Smooth muscle cell (in vitro differentiated cells): Measurements from ENCODE around the gene CEACAM18. TPM values are rescaled to one million over a fixed set of nuclear protein-coding genes. Genes with fewer than 3 reads are reported as not detected.

ENCODE experiments used
- DNase-seq: peaks from one replicate; lab custom pipeline; 2025; ENCODE audit not compliant: unreplicated experiment; lab: John Stamatoyannopoulos, UW
- H2AFZ ChIP-seq: fragments of 200-600 bp; sonication (generic); 2 replicates; pipeline ENCODE4 v1.6.0; 2016; ENCODE audit warnings: antibody characterized with exemption, low read depth, mild to moderate bottlenecking
- H3F3A ChIP-seq: fragments of 200-600 bp; sonication (generic); 2 replicates; pipeline ENCODE4 v1.6.0; 2017; ENCODE audit warnings: antibody characterized with exemption, low read depth
- H3K27ac ChIP-seq: fragments of 200-600 bp; sonication (generic); 2 replicates; pipeline ENCODE4 v1.5.1; 2016; ENCODE audit warnings: low read depth, mild to moderate bottlenecking
- H3K27me3 ChIP-seq: fragments of 200-600 bp; sonication (generic); 2 replicates; pipeline ENCODE4 v1.6.1; 2016; ENCODE audit warnings: low read depth, mild to moderate bottlenecking
- H3K36me3 ChIP-seq: fragments of 200-600 bp; sonication (generic); 2 replicates; pipeline ENCODE4 v1.5.1; 2016; ENCODE audit warnings: low read depth
- H3K4me1 ChIP-seq: fragments of 200-600 bp; sonication (generic); 2 replicates; pipeline ENCODE4 v1.5.1; 2016; ENCODE audit warnings: low read depth
- H3K4me2 ChIP-seq: fragments of 200-600 bp; sonication (generic); 2 replicates; pipeline ENCODE4 v1.6.0; 2016; ENCODE audit warnings: mild to moderate bottlenecking
- H3K4me3 ChIP-seq: fragments of 200-600 bp; sonication (generic); 2 replicates; pipeline ENCODE4 v1.5.1; 2016; ENCODE audit warnings: mild to moderate bottlenecking
- H3K79me2 ChIP-seq: fragments of 200-600 bp; sonication (generic); 2 replicates; pipeline ENCODE4 v1.6.0; 2016; ENCODE audit warnings: low read depth, mild to moderate bottlenecking
- H3K9ac ChIP-seq: fragments of 200-600 bp; sonication (generic); 2 replicates; pipeline ENCODE4 v1.6.0; 2016; ENCODE audit warnings: low read depth
- H3K9me3 ChIP-seq: fragments of 200-600 bp; sonication (generic); replicated peaks from 2 replicates; pipeline ENCODE4 v1.5.1; 2016; ENCODE audit warnings: low read depth
- H4K20me1 ChIP-seq: fragments of 200-600 bp; sonication (generic); 2 replicates; pipeline ENCODE4 v1.6.0; 2016; ENCODE audit warnings: low read depth
- WGBS: methylation state at CpG from one replicate; pipeline ENCODE4 v1.1.7; 2016; ENCODE audit warnings: low lambda C conversion rate; 5-methylcytosine and 5-hydroxymethylcytosine counted together
- polyA plus RNA-seq: library from polyadenylated mRNA; unstranded; fragments of >200 nt; fragmentation: Nextera tagmentation; extraction: Ambion mirVana; gene quantifications from 2 replicates; pipeline ENCODE4 v1.2.1, GENCODE V29; 2016
- total RNA-seq: library from RNA; depleted of rRNA; stranded (reverse); fragments of >200 nt; gene quantifications from 2 replicates; pipeline ENCODE4 v1.2.3, GENCODE V29; 2014
- TF ChIP-seq, protein P1 (sequence below): fragments of 200-600 bp; sonication (generic); IDR thresholded peaks from 2 replicates; pipeline ENCODE4 v1.5.1; 2017; ENCODE audit warnings: borderline replicate concordance, mild to moderate bottlenecking, antibody characterized with exemption; ENCODE audit not compliant: insufficient read depth, poor library complexity, severe bottlenecking

The CEACAM18 gene
- total and polyA plus RNA-seq, 2 experiments from 2014 or later, result not detected

DNA sequence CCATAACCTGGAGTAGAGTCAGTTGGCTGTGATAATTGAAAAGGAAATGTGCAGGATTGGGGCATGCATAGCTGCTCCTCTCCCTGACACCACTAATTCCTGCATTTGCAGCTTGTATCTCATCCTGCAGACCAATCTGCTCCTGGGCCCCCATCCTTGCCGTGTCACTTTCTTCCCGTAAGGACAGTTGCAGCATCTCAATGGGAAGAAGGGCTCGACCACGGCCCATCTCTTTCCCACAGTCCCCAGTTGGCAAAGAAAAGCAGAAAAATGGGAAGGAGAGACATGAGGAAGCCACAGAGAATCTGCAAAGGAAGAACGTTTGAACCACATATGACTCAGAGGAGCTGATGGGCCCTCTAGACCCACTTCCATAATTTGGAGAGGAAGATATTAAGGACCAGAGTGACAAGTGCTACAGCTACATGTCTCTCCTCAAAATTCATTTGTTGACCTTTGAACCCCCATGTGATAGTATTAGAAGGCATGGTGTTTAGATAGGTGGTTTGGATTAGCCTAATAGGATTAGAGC is 25.0 kb downstream of the CEACAM18 start:
- DNase-seq, result no peak
- 79% methylated on average over 5 of the region's 5 CpGs for WGBS
- TF ChIP-seq, protein P1, sequence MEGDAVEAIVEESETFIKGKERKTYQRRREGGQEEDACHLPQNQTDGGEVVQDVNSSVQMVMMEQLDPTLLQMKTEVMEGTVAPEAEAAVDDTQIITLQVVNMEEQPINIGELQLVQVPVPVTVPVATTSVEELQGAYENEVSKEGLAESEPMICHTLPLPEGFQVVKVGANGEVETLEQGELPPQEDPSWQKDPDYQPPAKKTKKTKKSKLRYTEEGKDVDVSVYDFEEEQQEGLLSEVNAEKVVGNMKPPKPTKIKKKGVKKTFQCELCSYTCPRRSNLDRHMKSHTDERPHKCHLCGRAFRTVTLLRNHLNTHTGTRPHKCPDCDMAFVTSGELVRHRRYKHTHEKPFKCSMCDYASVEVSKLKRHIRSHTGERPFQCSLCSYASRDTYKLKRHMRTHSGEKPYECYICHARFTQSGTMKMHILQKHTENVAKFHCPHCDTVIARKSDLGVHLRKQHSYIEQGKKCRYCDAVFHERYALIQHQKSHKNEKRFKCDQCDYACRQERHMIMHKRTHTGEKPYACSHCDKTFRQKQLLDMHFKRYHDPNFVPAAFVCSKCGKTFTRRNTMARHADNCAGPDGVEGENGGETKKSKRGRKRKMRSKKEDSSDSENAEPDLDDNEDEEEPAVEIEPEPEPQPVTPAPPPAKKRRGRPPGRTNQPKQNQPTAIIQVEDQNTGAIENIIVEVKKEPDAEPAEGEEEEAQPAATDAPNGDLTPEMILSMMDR, result no peak
- H4K20me1 ChIP-seq, result no peaks in the 10 kb centered on the region
- H2AFZ ChIP-seq, result no peak overlapping the region
- no peaks in the 10 kb centered on the region for H3K79me2 ChIP-seq
- H3K4me2 ChIP-seq, result no peak overlapping the region
- no peaks in the 10 kb centered on the region for H3F3A ChIP-seq
- no peaks in the 10 kb centered on the region for H3K4me1 ChIP-seq
- no peaks in the 10 kb centered on the region for H3K27me3 ChIP-seq
- no peak overlapping the region for H3K9ac ChIP-seq
- H3K36me3 ChIP-seq, result no peaks in the 10 kb centered on the region
- no peak overlapping the region for H3K4me3 ChIP-seq
- no peak overlapping the region for H3K27ac ChIP-seq
- H3K9me3 ChIP-seq, result peaks cover 3% of the 10 kb centered on the region

DNA sequence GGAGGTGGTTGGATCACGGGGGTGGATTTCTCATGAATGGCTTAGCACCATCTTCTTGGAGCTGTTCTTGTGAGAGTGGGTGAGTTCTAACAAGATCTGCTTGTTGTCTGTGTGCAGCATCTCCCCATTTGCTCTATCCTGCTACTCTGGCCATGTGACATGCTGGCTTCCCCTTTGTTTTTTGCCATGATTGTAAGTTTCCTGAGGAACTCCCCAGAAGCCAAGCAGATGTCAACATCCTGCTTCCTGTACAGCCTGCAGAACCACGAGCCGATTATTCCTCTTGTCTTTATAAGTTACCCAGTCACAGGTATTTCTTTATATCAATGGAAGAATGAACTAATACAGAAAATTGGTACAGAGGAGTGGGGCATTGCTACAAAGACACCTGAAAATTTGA is 25.6 kb downstream of the CEACAM18 start:
- H3F3A ChIP-seq, result no peaks in the 10 kb centered on the region
- no peaks in the 10 kb centered on the region for H3K36me3 ChIP-seq
- H3K4me3 ChIP-seq, result no peak overlapping the region
- TF ChIP-seq, protein P1, result no peak
- no peaks in the 10 kb centered on the region for H3K27me3 ChIP-seq
- H4K20me1 ChIP-seq, result no peaks in the 10 kb centered on the region
- peaks cover 3% of the 10 kb centered on the region for H3K9me3 ChIP-seq
- H3K4me1 ChIP-seq, result no peaks in the 10 kb centered on the region
- no peak overlapping the region for H3K27ac ChIP-seq
- no peak overlapping the region for H2AFZ ChIP-seq
- H3K9ac ChIP-seq, result no peak overlapping the region
- H3K79me2 ChIP-seq, result no peaks in the 10 kb centered on the region
- H3K4me2 ChIP-seq, result no peak overlapping the region
- no peak for DNase-seq
- 60% methylated on average over 3 of the region's 3 CpGs for WGBS

DNA sequence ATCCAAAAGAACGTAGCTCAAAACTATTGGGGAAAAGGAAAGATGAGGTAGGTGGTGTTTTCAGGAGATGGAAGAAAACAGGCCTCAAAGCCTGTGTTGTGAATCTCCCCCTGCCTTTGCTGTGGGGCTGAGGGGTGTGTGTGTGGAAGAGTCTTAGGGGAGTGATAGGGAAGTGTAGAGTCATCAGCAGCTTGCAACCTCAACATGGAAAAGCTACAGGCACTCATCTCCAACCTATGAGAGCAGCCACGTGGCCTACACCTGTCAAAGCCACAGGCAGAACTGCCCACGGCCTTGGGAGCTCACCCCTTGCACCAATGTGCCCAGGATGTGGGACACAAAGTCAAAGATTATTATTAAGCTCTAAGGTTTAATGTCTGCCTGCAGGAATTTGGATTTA is 27.6 kb downstream of the CEACAM18 start:
- DNase-seq, result no peak
- H3K79me2 ChIP-seq, result no peaks in the 10 kb centered on the region
- H3K36me3 ChIP-seq, result no peaks in the 10 kb centered on the region
- peaks cover 3% of the 10 kb centered on the region for H3K9me3 ChIP-seq
- no peaks in the 10 kb centered on the region for H4K20me1 ChIP-seq
- 24% methylated on average over 3 of the region's 3 CpGs for WGBS
- H3K9ac ChIP-seq, result no peak overlapping the region
- TF ChIP-seq, protein P1, result no peak
- H3K4me2 ChIP-seq, result no peak overlapping the region
- H3K27me3 ChIP-seq, result no peaks in the 10 kb centered on the region
- no peaks in the 10 kb centered on the region for H3K4me1 ChIP-seq
- H3K27ac ChIP-seq, result no peak overlapping the region
- no peak overlapping the region for H2AFZ ChIP-seq
- H3F3A ChIP-seq, result no peaks in the 10 kb centered on the region
- no peak overlapping the region for H3K4me3 ChIP-seq

DNA sequence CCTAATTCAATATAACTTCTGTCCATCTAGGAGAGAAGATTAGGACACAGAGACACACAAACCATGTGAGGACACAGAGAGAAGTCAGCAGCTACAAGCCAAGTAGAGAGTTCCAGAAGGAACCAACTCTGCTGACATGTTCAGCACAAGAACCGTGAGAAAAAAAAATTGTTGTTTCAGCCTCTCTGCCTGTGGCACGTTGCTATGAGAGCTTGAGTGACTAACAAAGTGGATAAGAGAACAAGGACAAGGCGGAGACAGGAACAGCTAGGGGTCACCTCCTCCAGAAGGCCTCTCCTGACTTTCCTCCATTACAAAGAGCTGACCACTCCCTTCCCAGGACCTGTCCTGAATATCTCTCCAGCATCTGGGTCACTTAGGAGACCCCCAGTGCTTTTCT is 28.9 kb downstream of the CEACAM18 start:
- Histone ChIP-seq H3K27me3 (no peaks in the 10 kb centered on the region), H3K79me2 (no peaks in the 10 kb centered on the region), H2AFZ (no peak overlapping the region), H3F3A (no peaks in the 10 kb centered on the region), H3K4me1 (no peaks in the 10 kb centered on the region), H3K9ac (no peak overlapping the region), H3K27ac (no peak overlapping the region), H3K4me2 (no peak overlapping the region), H3K9me3 (peaks cover 3% of the 10 kb centered on the region), H3K4me3 (no peak overlapping the region), H3K36me3 (no peaks in the 10 kb centered on the region), H4K20me1 (no peaks in the 10 kb centered on the region)
- no peak for DNase-seq
- TF ChIP-seq, protein P1, result no peak
- 47% methylated on average over 3 of the region's 3 CpGs for WGBS
